ENCODE data around the gene PTPRN2.

PTPRN2 gene

GRCh38 chr7:157690833-157691585 is 896.6 kb downstream of the PTPRN2 start:
- no peak for DNase-seq

GRCh38 chr7:157690058-157690832 is 897.4 kb downstream of the PTPRN2 start:
- no peak for DNase-seq

- no peak for DNase-seq
Measured at GRCh38 chr7:157689269-157690057, 898.2 kb downstream of the PTPRN2 start.

GRCh38 chr7:157688533-157689268 is 898.9 kb downstream of the PTPRN2 start:
- DNase-seq = no peak

GRCh38 chr7:157687845-157688532 is 899.6 kb downstream of the PTPRN2 start:
- DNase-seq = no peak

- DNase-seq = no peak
Measured at GRCh38 chr7:157687158-157687557, 900.5 kb downstream of the PTPRN2 start.

GRCh38 chr7:157686285-157686894 is 901.2 kb downstream of the PTPRN2 start:
- DNase-seq = no peak

GRCh38 chr7:157685430-157686284 is 902.0 kb downstream of the PTPRN2 start:
- no peak for DNase-seq

GRCh38 chr7:157684909-157685429 is 902.7 kb downstream of the PTPRN2 start:
- no peak for DNase-seq

GRCh38 chr7:157684157-157684908 is 903.3 kb downstream of the PTPRN2 start:
- no peak for DNase-seq

- no peak for DNase-seq
Measured at GRCh38 chr7:157683747-157684156, 903.9 kb downstream of the PTPRN2 start.

GRCh38 chr7:157682946-157683746 is 904.5 kb downstream of the PTPRN2 start:
- DNase-seq = no peak

GRCh38 chr7:157682064-157682945 is 905.3 kb downstream of the PTPRN2 start:
- DNase-seq = no peak

- DNase-seq = no peak
Measured at GRCh38 chr7:157679607-157680006, 908.0 kb downstream of the PTPRN2 start.

GRCh38 chr7:157678501-157678900 is 909.1 kb downstream of the PTPRN2 start:
- no peak for DNase-seq

- DNase-seq = no peak
Measured at GRCh38 chr7:157676456-157677255, 911.0 kb downstream of the PTPRN2 start.

- DNase-seq = no peak
Measured at GRCh38 chr7:157676001-157676400, 911.6 kb downstream of the PTPRN2 start.
